Gastroesophageal sphincter (tissue), 3 donors: ENCODE results near the gene KRTAP9-7.

ENCODE experiments used
- POLR2A ChIP-seq, 2 donors: fragments of 450-650 bp; IDR thresholded peaks; one replicate each; pipeline ENCODE4 v1.6.1; 2017; ENCODE audit warnings: antibody characterized with exemption in 2 of 2, mild to moderate bottlenecking in 2 of 2, moderate library complexity in 1 of 2
- TF ChIP-seq, protein P1 (sequence below), 4 experiments: fragments of 200-600 bp in 2 of 4; fragments of 450-650 bp in 2 of 4; sonication (generic) in 1 of 4; IDR thresholded peaks; one replicate each; pipeline ENCODE4 v1.5.1; 2017 to 2019; ENCODE audit warnings: antibody characterized with exemption in 4 of 4, mild to moderate bottlenecking in 2 of 4, moderate library complexity in 2 of 4

DNA sequence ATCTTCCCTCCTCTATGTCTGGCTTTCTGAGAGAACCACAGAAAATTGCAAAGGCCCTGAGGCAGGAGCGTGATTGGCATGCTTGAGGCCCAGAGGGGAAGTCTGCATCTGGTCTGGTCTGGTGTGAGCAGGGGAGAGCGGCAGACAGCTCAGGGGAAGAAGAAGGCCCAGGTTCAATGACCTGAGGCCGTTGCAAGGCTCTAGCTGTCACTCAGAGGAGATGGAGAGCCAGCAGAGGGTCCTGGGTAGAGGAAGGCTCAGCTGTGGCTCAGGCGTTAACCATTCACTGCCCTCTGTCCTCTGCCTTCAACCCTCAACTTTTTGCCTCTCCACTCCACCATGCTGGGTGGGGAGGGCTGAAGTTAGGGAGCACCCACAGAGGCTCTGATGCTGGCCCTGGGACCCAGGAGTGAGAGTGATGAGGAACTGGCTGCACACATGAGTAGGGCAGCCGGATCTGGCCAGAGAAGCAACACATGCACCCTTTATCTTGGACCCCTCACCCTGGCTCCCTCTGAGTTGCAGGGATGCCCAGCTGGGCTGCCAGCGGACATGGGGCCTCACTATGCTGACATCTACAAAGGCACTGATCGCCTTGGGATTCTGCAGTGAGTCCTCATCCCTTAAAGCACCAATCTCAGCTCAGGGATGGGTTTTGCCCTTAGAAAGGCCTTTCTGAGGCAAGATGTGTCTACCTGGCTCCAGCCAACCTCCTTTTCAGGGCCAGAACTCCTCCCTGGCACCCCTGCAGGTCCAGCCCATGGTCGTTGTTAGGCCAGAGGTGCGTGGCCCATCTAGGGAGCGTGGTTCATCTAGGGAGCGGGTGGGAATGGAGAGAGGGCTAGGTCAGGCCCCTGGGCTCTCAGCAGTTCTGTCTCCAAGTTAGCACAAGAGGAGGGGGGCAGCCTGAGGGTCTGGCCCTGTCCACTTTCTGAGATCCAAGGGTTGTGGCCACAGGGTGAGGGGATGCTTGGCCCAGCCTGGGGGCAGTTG lies 47.7 kb downstream of the KRTAP9-7 start:
- TF ChIP-seq, protein P1, sequence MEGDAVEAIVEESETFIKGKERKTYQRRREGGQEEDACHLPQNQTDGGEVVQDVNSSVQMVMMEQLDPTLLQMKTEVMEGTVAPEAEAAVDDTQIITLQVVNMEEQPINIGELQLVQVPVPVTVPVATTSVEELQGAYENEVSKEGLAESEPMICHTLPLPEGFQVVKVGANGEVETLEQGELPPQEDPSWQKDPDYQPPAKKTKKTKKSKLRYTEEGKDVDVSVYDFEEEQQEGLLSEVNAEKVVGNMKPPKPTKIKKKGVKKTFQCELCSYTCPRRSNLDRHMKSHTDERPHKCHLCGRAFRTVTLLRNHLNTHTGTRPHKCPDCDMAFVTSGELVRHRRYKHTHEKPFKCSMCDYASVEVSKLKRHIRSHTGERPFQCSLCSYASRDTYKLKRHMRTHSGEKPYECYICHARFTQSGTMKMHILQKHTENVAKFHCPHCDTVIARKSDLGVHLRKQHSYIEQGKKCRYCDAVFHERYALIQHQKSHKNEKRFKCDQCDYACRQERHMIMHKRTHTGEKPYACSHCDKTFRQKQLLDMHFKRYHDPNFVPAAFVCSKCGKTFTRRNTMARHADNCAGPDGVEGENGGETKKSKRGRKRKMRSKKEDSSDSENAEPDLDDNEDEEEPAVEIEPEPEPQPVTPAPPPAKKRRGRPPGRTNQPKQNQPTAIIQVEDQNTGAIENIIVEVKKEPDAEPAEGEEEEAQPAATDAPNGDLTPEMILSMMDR (IDR thresholded peaks at IDR 0.05) = no peak
- TF ChIP-seq POLR2A (IDR thresholded peaks at IDR 0.05) = no peak
